ENCODE measurements around the gene ITPKC. TPM values are rescaled to one million over a fixed set of nuclear protein-coding genes. Genes with fewer than 3 reads are reported as not detected.

The ITPKC gene
- polyA plus RNA-seq, 1 donor from 2014 or later = 16.8 TPM

GRCh38 chr19:40737102-40737644 is 20.3 kb downstream of the ITPKC start:
- no peak overlapping the region for H3K9ac ChIP-seq (ENCODE audit: low read length)
- H3K4me3 ChIP-seq (ENCODE audit: low read length) = no peak overlapping the region
- H3K36me3 ChIP-seq (ENCODE audit: insufficient read depth, low read length) = no peaks in the 10 kb centered on the region
- TF ChIP-seq MXI1 (conservative IDR thresholded peaks at IDR 0.05; ENCODE audit: poor library complexity, severe bottlenecking) (no peak), SMC3 (conservative IDR thresholded peaks at IDR 0.05; ENCODE audit: poor library complexity) (no peak), TAF1 (IDR thresholded peaks at IDR 0.05; ENCODE audit: low read depth) (no peak), REST (IDR thresholded peaks at IDR 0.05; ENCODE audit: borderline replicate concordance) (no peak), CTCF (IDR thresholded peaks at IDR 0.05; ENCODE audit: poor library complexity, severe bottlenecking) (no peak), RAD21 (conservative IDR thresholded peaks at IDR 0.05) (no peak), EP300 (conservative IDR thresholded peaks at IDR 0.05; ENCODE audit: poor library complexity, severe bottlenecking) (no peak), POLR2AphosphoS5 (IDR thresholded peaks at IDR 0.05) (no peak), EZH2 (IDR thresholded peaks at IDR 0.05; ENCODE audit: borderline replicate concordance, insufficient read depth, low read length, poor library complexity, severe bottlenecking) (no peak)
- H3K27ac ChIP-seq (ENCODE audit: low read length) = no peak overlapping the region
- no peaks in the 10 kb centered on the region for H3F3A ChIP-seq (ENCODE audit: insufficient read depth, low read length, poor library complexity, severe bottlenecking)
- no peaks in the 10 kb centered on the region for H3K9me3 ChIP-seq (ENCODE audit: low read length)
- no peaks in the 10 kb centered on the region for H3K27me3 ChIP-seq (ENCODE audit: insufficient read depth, low read depth, low read length)
- no peaks in the 10 kb centered on the region for H4K20me1 ChIP-seq (ENCODE audit: insufficient read depth)
- H2AFZ ChIP-seq (ENCODE audit: low read depth, low read length) = no peak overlapping the region
- H3K9me2 ChIP-seq (ENCODE audit: insufficient read depth, low read length) = no peaks in the 10 kb centered on the region
- no peaks in the 10 kb centered on the region for H3K79me2 ChIP-seq (replicated peaks; ENCODE audit: insufficient read depth, low read length)
- no peak overlapping the region for H3K4me2 ChIP-seq (ENCODE audit: low read length)

- no peak overlapping the region for H3K4me2 ChIP-seq (ENCODE audit: low read length)
- no peak overlapping the region for H3K9ac ChIP-seq (ENCODE audit: low read length)
- no peaks in the 10 kb centered on the region for H3K79me2 ChIP-seq (replicated peaks; ENCODE audit: insufficient read depth, low read length)
- H3F3A ChIP-seq (ENCODE audit: insufficient read depth, low read length, poor library complexity, severe bottlenecking) = no peaks in the 10 kb centered on the region
- no peak overlapping the region for H2AFZ ChIP-seq (ENCODE audit: low read depth, low read length)
- H3K27ac ChIP-seq (ENCODE audit: low read length) = no peak overlapping the region
- H3K4me3 ChIP-seq (ENCODE audit: low read length) = no peak overlapping the region
- H3K9me3 ChIP-seq (ENCODE audit: low read length) = no peaks in the 10 kb centered on the region
- no peaks in the 10 kb centered on the region for H4K20me1 ChIP-seq (ENCODE audit: insufficient read depth)
- no peak for TF ChIP-seq SMC3 (conservative IDR thresholded peaks at IDR 0.05; ENCODE audit: poor library complexity)
- no peak for TF ChIP-seq MXI1 (conservative IDR thresholded peaks at IDR 0.05; ENCODE audit: poor library complexity, severe bottlenecking)
- no peak for TF ChIP-seq POLR2AphosphoS5 (IDR thresholded peaks at IDR 0.05)
- no peak for TF ChIP-seq REST (IDR thresholded peaks at IDR 0.05; ENCODE audit: borderline replicate concordance)
- TF ChIP-seq EP300 (conservative IDR thresholded peaks at IDR 0.05; ENCODE audit: poor library complexity, severe bottlenecking) = no peak
- TF ChIP-seq RAD21 (conservative IDR thresholded peaks at IDR 0.05) = no peak
- TF ChIP-seq CTCF (IDR thresholded peaks at IDR 0.05; ENCODE audit: poor library complexity, severe bottlenecking) = no peak
- no peak for TF ChIP-seq EZH2 (IDR thresholded peaks at IDR 0.05; ENCODE audit: borderline replicate concordance, insufficient read depth, low read length, poor library complexity, severe bottlenecking)
- TF ChIP-seq TAF1 (IDR thresholded peaks at IDR 0.05; ENCODE audit: low read depth) = no peak
- no peaks in the 10 kb centered on the region for H3K9me2 ChIP-seq (ENCODE audit: insufficient read depth, low read length)
- H3K36me3 ChIP-seq (ENCODE audit: insufficient read depth, low read length) = no peaks in the 10 kb centered on the region
- H3K27me3 ChIP-seq (ENCODE audit: insufficient read depth, low read depth, low read length) = no peaks in the 10 kb centered on the region
Measured at GRCh38 chr19:40739030-40739839, 22.3 kb downstream of the ITPKC start.

Data from neural cell (in vitro differentiated cells).